GM23338 (cell line): Measurements from ENCODE around the gene ADCY1. TPM values are rescaled to one million over a fixed set of nuclear protein-coding genes. Genes with fewer than 3 reads are reported as not detected.

Source experiments
- ATAC-seq: fragments of 200-7000 bp; cut with Tn5 transposase; 3 replicates; pipeline ENCODE4 v1.9.1; 2020
- DNase-seq: peaks from one replicate; pipeline ENCODE4 v3.0.0-alpha.2; 2015; ENCODE audit warnings: low spot score
- H2AFZ ChIP-seq: fragments of 200-600 bp; sonication (generic); 2 replicates; pipeline ENCODE4 v1.8.0; 2016; ENCODE audit warnings: antibody characterized with exemption, mild to moderate bottlenecking, moderate library complexity
- H3F3A ChIP-seq: fragments of 200-600 bp; sonication (generic); replicated peaks from 2 replicates; pipeline ENCODE4 v1.8.0; 2017; ENCODE audit warnings: antibody characterized with exemption, mixed run types, low read depth
- H3K27ac ChIP-seq: fragments of 200-600 bp; sonication (generic); 2 replicates; pipeline ENCODE4 v1.6.1; 2016; ENCODE audit warnings: low read depth
- H3K27me3 ChIP-seq: fragments of 200-600 bp; sonication (generic); 2 replicates; pipeline ENCODE4 v1.8.0; 2016; ENCODE audit warnings: mild to moderate bottlenecking, mixed run types, moderate library complexity; ENCODE audit not compliant: insufficient read depth
- H3K36me3 ChIP-seq: fragments of 200-600 bp; sonication (generic); 2 replicates; pipeline ENCODE4 v1.8.0; 2016; ENCODE audit warnings: mild to moderate bottlenecking; ENCODE audit not compliant: insufficient read depth
- H3K4me1 ChIP-seq: fragments of 200-600 bp; sonication (generic); 2 replicates; pipeline ENCODE4 v1.8.0; 2016; ENCODE audit warnings: mild to moderate bottlenecking, moderate library complexity; ENCODE audit not compliant: insufficient read depth
- H3K4me2 ChIP-seq: fragments of 200-600 bp; sonication (generic); 2 replicates; pipeline ENCODE4 v1.7.1; 2017; ENCODE audit warnings: mixed run types
- H3K4me3 ChIP-seq: fragments of 200-600 bp; sonication (generic); 2 replicates; pipeline ENCODE4 v1.6.1; 2016; ENCODE audit warnings: mixed run types
- H3K79me2 ChIP-seq: fragments of 200-600 bp; sonication (generic); replicated peaks from 2 replicates; pipeline ENCODE4 v1.8.0; 2017; ENCODE audit warnings: mild to moderate bottlenecking; ENCODE audit not compliant: insufficient read depth
- H3K9me2 ChIP-seq: fragments of 200-600 bp; sonication (generic); 2 replicates; pipeline ENCODE4 v1.8.0; 2017; ENCODE audit not compliant: insufficient read depth
- H4K20me1 ChIP-seq: fragments of 200-600 bp; sonication (generic); replicated peaks from 2 replicates; pipeline ENCODE4 v1.8.0; 2017; ENCODE audit warnings: mild to moderate bottlenecking; ENCODE audit not compliant: insufficient read depth
- H3K27ac Mint-ChIP-seq: 2 replicates; pipeline ENCODE4 v1.8.0; 2020; ENCODE audit warnings: inconsistent platforms, mild to moderate bottlenecking, moderate library complexity, mixed read lengths
- H3K27me3 Mint-ChIP-seq: 3 replicates; pipeline ENCODE4 v1.8.0; 2022; ENCODE audit warnings: low read depth, mild to moderate bottlenecking, moderate library complexity, mixed read lengths, inconsistent platforms; ENCODE audit not compliant: insufficient read depth, poor library complexity
- H3K36me3 Mint-ChIP-seq: 3 replicates; pipeline ENCODE4 v1.8.0; 2021; ENCODE audit warnings: low read depth, mild to moderate bottlenecking, inconsistent platforms, moderate library complexity, mixed read lengths
- H3K4me1 Mint-ChIP-seq: 3 replicates; pipeline ENCODE4 v1.8.0; 2020; ENCODE audit warnings: mild to moderate bottlenecking, inconsistent platforms, mixed read lengths
- H3K4me3 Mint-ChIP-seq: 3 replicates; pipeline ENCODE4 v1.8.0; 2021; ENCODE audit warnings: moderate library complexity, mild to moderate bottlenecking, inconsistent platforms, mixed read lengths
- H3K9me3 Mint-ChIP-seq: 3 replicates; pipeline ENCODE4 v1.8.0; 2020; ENCODE audit warnings: moderate library complexity, mild to moderate bottlenecking, inconsistent platforms, mixed read lengths
- CTCF ChIP-seq, 2 experiments: fragments of 200-600 bp in 1 of 2; sonication (generic) in 1 of 2; conservative IDR thresholded peaks; 2 replicates each; pipeline versions ENCODE4 v1.5.1 to v1.6.1; 2016 to 2017; ENCODE audit warnings: antibody characterized with exemption in 2 of 2, low read depth in 2 of 2, mild to moderate bottlenecking in 2 of 2, moderate library complexity in 1 of 2
- ETS1 ChIP-seq: IDR thresholded peaks from 2 replicates; pipeline ENCODE4 v1.6.1; 2016; ENCODE audit warnings: antibody characterized with exemption
- EZH2 ChIP-seq: fragments of 200-600 bp; sonication (generic); IDR thresholded peaks from one replicate; pipeline ENCODE4 v1.8.0; 2017; ENCODE audit warnings: antibody characterized with exemption, mild to moderate bottlenecking, low read depth; ENCODE audit not compliant: unreplicated experiment
- EZH2phosphoT487 ChIP-seq: fragments of 200-600 bp; sonication (generic); IDR thresholded peaks from one replicate; pipeline ENCODE4 v1.8.1; 2018; ENCODE audit warnings: antibody characterized with exemption; ENCODE audit not compliant: unreplicated experiment
- NANOG ChIP-seq: IDR thresholded peaks from 2 replicates; pipeline ENCODE4 v1.6.1; 2016; ENCODE audit warnings: antibody characterized with exemption, borderline replicate concordance
- STAT1 ChIP-seq: IDR thresholded peaks from one replicate; pipeline ENCODE4 v1.6.1; 2016; ENCODE audit warnings: antibody characterized with exemption; ENCODE audit not compliant: unreplicated experiment
- ZNF114 ChIP-seq: fragments of 250-450 bp; sonication (Bioruptor Pico); IDR thresholded peaks from 2 replicates; pipeline ENCODE4 v1.5.0; 2020; ENCODE audit warnings: mild to moderate bottlenecking, moderate library complexity
- ZNF331 ChIP-seq: fragments of 250-450 bp; sonication (Bioruptor Pico); IDR thresholded peaks from 2 replicates; pipeline ENCODE4 v1.5.0; 2020; ENCODE audit warnings: low read depth, mild to moderate bottlenecking, moderate library complexity
- ZNF462 ChIP-seq: fragments of 250-450 bp; sonication (Bioruptor Pico); IDR thresholded peaks from 2 replicates; pipeline ENCODE4 v1.5.0; 2020; ENCODE audit warnings: mild to moderate bottlenecking, moderate library complexity
- polyA plus RNA-seq: library from polyadenylated mRNA; unstranded; fragments of >200 nt; fragmentation: Nextera tagmentation; extraction: Ambion mirVana; gene quantifications from 2 replicates; pipeline ENCODE4 v1.2.1, GENCODE V29; 2016
- total RNA-seq: library from RNA; depleted of rRNA; stranded (reverse); fragments of >200 nt; shearing (Covaris generic); gene quantifications from 2 replicates; pipeline ENCODE4 v1.2.3, GENCODE V29; 2014

Gene ADCY1
- total and polyA plus RNA-seq, 2 experiments from 2014 or later: 2.3 to 18.7 TPM

- H3K36me3 ChIP-seq: no peaks in the 10 kb centered on the region; the same call in 1 of the 2 replicates
- H3F3A ChIP-seq: no peaks in the 10 kb centered on the region
- no peaks in the 10 kb centered on the region for H3K9me3 Mint-ChIP-seq
- no peaks in the 10 kb centered on the region for H3K27me3 Mint-ChIP-seq
- DNase-seq (peak; percentile 6), ATAC-seq (no peak; the same call in 2 of the 3 replicates)
- H3K4me3 Mint-ChIP-seq: no peak overlapping the region
- H4K20me1 ChIP-seq: no peaks in the 10 kb centered on the region
- no peak overlapping the region for H3K4me3 ChIP-seq
- no peak for TF ChIP-seq ZNF331 (CRISPR knock-in tag)
- no peak for TF ChIP-seq ZNF114 (CRISPR knock-in tag)
- no peak for TF ChIP-seq EZH2phosphoT487
- no peak for TF ChIP-seq CTCF (conservative IDR thresholded peaks at IDR 0.05; ENCODE audit: low read depth in 2 of 2)
- no peak for TF ChIP-seq NANOG
- no peak for TF ChIP-seq ETS1
- no peak for TF ChIP-seq ZNF462 (CRISPR knock-in tag)
- no peak for TF ChIP-seq EZH2
- no peak for TF ChIP-seq STAT1
- no peaks in the 10 kb centered on the region for H3K4me1 Mint-ChIP-seq
- H3K27ac Mint-ChIP-seq: no peak overlapping the region
- H3K4me1 ChIP-seq: no peaks in the 10 kb centered on the region
- H3K4me2 ChIP-seq: no peak overlapping the region
- H3K79me2 ChIP-seq: no peaks in the 10 kb centered on the region
- no peak overlapping the region for H3K27ac ChIP-seq
- H2AFZ ChIP-seq: no peak overlapping the region
- H3K27me3 ChIP-seq: no peaks in the 10 kb centered on the region
- peaks cover 16% of the 10 kb centered on the region for H3K36me3 Mint-ChIP-seq
- H3K9me2 ChIP-seq: no peaks in the 10 kb centered on the region
Measured at GRCh38 chr7:45679516-45679915, 105.3 kb downstream of the ADCY1 start.
